Measurements from ENCODE around the gene PHYHD1. TPM values are rescaled to one million over a fixed set of nuclear protein-coding genes. Genes with fewer than 3 reads are reported as not detected.

The PHYHD1 gene
- polyA plus RNA-seq, 1 of the 3 experiments (the other 2 are of a cell fraction) = not detected

DNA sequence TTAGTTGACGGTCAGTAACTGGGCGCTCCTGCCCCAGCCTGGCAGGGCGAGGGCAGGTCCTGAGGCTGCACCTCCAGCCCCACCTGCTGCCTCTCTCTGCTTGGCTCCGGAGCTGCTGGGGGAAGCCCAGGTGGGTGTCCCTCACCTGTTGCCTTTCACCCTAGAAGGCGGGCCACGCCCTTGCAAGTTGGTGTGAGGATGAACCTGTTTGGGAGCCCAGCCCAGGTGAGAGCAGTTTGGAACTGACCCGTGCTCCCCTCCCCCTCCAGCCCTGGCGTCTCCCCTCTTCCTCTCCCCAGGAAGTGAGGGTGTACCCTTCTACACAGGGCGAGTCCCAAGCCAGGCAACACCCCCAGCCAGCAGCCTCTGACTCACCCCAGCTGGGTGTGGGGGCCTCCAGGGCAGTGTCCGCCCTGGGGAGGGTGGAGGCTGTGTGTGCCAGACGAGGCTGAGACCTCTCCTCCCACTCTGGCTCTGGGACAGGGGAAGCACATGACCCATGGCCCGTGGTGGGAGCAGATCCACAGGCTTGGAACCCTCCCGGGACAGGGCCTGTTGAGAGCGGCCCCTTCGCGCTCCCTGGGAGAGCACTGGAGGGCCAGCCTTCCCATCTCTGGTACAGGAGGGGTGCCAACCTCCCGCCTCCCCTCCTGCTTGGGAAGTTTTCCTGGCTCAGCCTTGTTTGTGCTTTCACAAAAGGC, 28.4 kb upstream of the PHYHD1 start (continued):
- TF ChIP-seq, protein P1, sequence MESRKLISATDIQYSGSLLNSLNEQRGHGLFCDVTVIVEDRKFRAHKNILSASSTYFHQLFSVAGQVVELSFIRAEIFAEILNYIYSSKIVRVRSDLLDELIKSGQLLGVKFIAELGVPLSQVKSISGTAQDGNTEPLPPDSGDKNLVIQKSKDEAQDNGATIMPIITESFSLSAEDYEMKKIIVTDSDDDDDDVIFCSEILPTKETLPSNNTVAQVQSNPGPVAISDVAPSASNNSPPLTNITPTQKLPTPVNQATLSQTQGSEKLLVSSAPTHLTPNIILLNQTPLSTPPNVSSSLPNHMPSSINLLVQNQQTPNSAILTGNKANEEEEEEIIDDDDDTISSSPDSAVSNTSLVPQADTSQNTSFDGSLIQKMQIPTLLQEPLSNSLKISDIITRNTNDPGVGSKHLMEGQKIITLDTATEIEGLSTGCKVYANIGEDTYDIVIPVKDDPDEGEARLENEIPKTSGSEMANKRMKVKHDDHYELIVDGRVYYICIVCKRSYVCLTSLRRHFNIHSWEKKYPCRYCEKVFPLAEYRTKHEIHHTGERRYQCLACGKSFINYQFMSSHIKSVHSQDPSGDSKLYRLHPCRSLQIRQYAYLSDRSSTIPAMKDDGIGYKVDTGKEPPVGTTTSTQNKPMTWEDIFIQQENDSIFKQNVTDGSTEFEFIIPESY (IDR thresholded peaks at IDR 0.05; ENCODE audit: borderline replicate concordance, low read depth) = no peak
- TF ChIP-seq GATA2 (CRISPR knock-in tag; IDR thresholded peaks at IDR 0.05) (no peak), JUND (IDR thresholded peaks at IDR 0.05) (peak; percentile 68), NFIC (IDR thresholded peaks at IDR 0.05; ENCODE audit: borderline replicate concordance) (no peak; the same call in 1 of the 2 replicates), CHD2 (IDR thresholded peaks at IDR 0.05; ENCODE audit: low read length, partially characterized antibody) (no peak)
- TF ChIP-seq, protein P2, sequence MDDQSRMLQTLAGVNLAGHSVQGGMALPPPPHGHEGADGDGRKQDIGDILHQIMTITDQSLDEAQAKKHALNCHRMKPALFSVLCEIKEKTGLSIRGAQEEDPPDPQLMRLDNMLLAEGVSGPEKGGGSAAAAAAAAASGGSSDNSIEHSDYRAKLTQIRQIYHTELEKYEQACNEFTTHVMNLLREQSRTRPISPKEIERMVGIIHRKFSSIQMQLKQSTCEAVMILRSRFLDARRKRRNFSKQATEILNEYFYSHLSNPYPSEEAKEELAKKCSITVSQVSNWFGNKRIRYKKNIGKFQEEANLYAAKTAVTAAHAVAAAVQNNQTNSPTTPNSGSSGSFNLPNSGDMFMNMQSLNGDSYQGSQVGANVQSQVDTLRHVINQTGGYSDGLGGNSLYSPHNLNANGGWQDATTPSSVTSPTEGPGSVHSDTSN (IDR thresholded peaks at IDR 0.05) = 0 out of 2 replicates have a peak, but pooled peaks have one; percentile 41

GRCh38 chr9:128893354-128893753, 27.4 kb upstream of the PHYHD1 start:
- H3K27me3 ChIP-seq (ENCODE audit: insufficient read depth) = no peaks in the 10 kb centered on the region
- no peak overlapping the region; the same call in 1 of the 2 replicates for H3K4me2 ChIP-seq
- WGBS (ENCODE audit: low lambda C conversion rate) = 93% methylated on average over 8 of the region's 8 CpGs
- H3K9me2 ChIP-seq = no peaks in the 10 kb centered on the region
- H3K4me3 ChIP-seq (ENCODE audit: low read depth in 2 of 2, low read length in 1 of 2) = no peak overlapping the region
- H3K4me1 ChIP-seq (ENCODE audit: control insufficient read depth in 1 of 2, insufficient read depth in 2 of 2, low read depth in 1 of 2, low read length in 1 of 2) = peaks cover 2 to 15% of the 10 kb centered on the region in 2 experiments; a peak in 3 of 4 replicates
- DNase-seq = no peak
- H3K79me2 ChIP-seq (ENCODE audit: insufficient read depth) = peaks cover 94% of the 10 kb centered on the region
- no peaks in the 10 kb centered on the region; the same call in 1 of the 2 replicates for H4K20me1 ChIP-seq (ENCODE audit: insufficient read depth)
- H3K36me3 ChIP-seq (replicated peaks in 1 of 2; ENCODE audit: control insufficient read depth in 1 of 2, insufficient read depth in 2 of 2, low read length in 1 of 2) = peaks cover 5 to 31% of the 10 kb centered on the region in 2 experiments
- peaks cover 6% of the 10 kb centered on the region for H3F3A ChIP-seq (replicated peaks; ENCODE audit: insufficient read depth)
- peak overlapping the region in 1 of 2 experiments; percentile 75; a peak in 1 of 4 replicates for H3K27ac ChIP-seq (ENCODE audit: low read depth in 2 of 2, low read length in 1 of 2)
- POLR2A ChIA-PET = no interaction called here
- CTCF ChIA-PET = interaction anchor here (1.0 kb wide), 1 partner anchor 41 kb away, joined by 3 read pairs; no protein-coding TSS in a partner anchor
- no peaks in the 10 kb centered on the region for H3K9me3 ChIP-seq
- no peak overlapping the region for H2AFZ ChIP-seq (ENCODE audit: low read depth)
- no peak overlapping the region for H3K9ac ChIP-seq
- TF ChIP-seq, protein P3, sequence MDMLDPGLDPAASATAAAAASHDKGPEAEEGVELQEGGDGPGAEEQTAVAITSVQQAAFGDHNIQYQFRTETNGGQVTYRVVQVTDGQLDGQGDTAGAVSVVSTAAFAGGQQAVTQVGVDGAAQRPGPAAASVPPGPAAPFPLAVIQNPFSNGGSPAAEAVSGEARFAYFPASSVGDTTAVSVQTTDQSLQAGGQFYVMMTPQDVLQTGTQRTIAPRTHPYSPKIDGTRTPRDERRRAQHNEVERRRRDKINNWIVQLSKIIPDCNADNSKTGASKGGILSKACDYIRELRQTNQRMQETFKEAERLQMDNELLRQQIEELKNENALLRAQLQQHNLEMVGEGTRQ (IDR thresholded peaks at IDR 0.05; ENCODE audit: borderline replicate concordance, low read depth, low read length) = no peak
- TF ChIP-seq REST (IDR thresholded peaks at IDR 0.05; ENCODE audit: low read depth, low read length) (no peak), SMC3 (IDR thresholded peaks at IDR 0.05; ENCODE audit: low read depth, low read length) (no peak), FOXJ3 (CRISPR knock-in tag; IDR thresholded peaks at IDR 0.05) (no peak), EZH2phosphoT487 (IDR thresholded peaks at IDR 0.05; ENCODE audit: borderline replicate concordance, low read depth) (no peak), RXRA (IDR thresholded peaks at IDR 0.05; ENCODE audit: borderline replicate concordance, low read depth) (no peak), SIN3A (IDR thresholded peaks at IDR 0.05; ENCODE audit: borderline replicate concordance, low read depth, low read length) (no peak), JUND (IDR thresholded peaks at IDR 0.05) (no peak), GATA2 (CRISPR knock-in tag; IDR thresholded peaks at IDR 0.05) (no peak), NFIC (IDR thresholded peaks at IDR 0.05; ENCODE audit: borderline replicate concordance) (no peak), MXI1 (IDR thresholded peaks at IDR 0.05; ENCODE audit: low read depth, low read length) (no peak), YY1 (IDR thresholded peaks at IDR 0.05; ENCODE audit: low read depth) (no peak), MEF2A (IDR thresholded peaks at IDR 0.05; ENCODE audit: borderline replicate concordance, low read depth) (no peak), NRF1 (IDR thresholded peaks at IDR 0.05; ENCODE audit: low read depth, low read length) (no peak), RFX5 (IDR thresholded peaks at IDR 0.05; ENCODE audit: low read length) (no peak), MAX (IDR thresholded peaks at IDR 0.05; ENCODE audit: low read depth) (no peak)
- TF ChIP-seq, protein P4, sequence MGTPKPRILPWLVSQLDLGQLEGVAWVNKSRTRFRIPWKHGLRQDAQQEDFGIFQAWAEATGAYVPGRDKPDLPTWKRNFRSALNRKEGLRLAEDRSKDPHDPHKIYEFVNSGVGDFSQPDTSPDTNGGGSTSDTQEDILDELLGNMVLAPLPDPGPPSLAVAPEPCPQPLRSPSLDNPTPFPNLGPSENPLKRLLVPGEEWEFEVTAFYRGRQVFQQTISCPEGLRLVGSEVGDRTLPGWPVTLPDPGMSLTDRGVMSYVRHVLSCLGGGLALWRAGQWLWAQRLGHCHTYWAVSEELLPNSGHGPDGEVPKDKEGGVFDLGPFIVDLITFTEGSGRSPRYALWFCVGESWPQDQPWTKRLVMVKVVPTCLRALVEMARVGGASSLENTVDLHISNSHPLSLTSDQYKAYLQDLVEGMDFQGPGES (IDR thresholded peaks at IDR 0.05; ENCODE audit: low read depth, low read length) = no peak

Measured in SK-N-SH (cell line).